Fibroblast of pulmonary artery (primary cell): ENCODE results near the gene MIDN.

ENCODE experiments used
- DNase-seq: peaks from one replicate; pipeline ENCODE4 v3.0.0-alpha.2; 2010; ENCODE audit warnings: low read depth
- H3K4me3 ChIP-seq: replicated peaks from 2 replicates; pipeline ENCODE4 v1.5.1; 2011; ENCODE audit warnings: low read depth, mild to moderate bottlenecking, control low read depth, low read length, moderate library complexity
- TF ChIP-seq, protein P1 (sequence below): IDR thresholded peaks from 2 replicates; pipeline ENCODE4 v1.5.1; 2011; ENCODE audit warnings: mild to moderate bottlenecking, control low read depth, low read length, inconsistent platforms; ENCODE audit errors: missing control alignments

Gene MIDN

DNA sequence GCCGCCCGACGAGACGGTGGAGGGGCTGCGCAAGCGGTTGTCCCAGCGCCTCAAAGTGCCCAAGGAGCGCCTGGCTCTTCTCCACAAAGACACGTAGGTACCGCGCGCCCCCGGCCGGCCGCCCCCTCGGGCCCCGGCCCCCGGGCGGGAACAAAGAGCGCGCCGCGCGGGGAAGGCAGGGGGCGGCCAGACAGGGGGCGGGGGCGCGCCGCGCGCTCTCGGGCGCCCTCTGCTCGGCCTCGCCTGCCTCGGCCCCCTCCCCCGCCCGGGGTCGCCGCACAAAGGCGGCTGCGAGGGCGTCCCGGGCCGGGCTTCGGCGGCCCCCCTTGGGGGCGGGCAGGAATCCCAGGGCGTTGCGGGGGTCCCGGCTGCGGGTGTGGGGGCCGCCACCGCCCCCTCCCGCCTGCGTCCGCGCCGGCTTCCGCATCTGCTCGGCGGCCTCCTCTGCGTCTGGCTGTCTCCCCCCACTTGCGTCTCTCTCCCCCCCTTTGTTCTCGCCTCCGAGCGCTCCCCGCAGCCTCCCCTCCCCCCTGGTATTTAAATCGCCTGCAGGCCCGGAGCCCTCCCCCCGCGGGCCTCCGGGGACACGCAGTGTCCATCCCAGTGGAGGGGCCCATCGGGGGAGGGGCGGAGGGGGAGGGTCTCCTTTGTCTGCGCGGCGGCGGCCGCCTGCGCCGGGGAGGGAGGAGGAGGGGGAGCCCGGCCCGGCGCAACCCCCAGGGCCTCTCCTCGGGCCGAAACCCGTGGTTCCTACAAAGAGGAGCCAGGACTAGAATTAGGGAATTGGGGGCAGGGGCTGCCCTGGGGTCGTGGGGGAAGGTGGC is 2.3 kb downstream of the MIDN start:
- DNase-seq: peak; percentile 82
- TF ChIP-seq, protein P1, sequence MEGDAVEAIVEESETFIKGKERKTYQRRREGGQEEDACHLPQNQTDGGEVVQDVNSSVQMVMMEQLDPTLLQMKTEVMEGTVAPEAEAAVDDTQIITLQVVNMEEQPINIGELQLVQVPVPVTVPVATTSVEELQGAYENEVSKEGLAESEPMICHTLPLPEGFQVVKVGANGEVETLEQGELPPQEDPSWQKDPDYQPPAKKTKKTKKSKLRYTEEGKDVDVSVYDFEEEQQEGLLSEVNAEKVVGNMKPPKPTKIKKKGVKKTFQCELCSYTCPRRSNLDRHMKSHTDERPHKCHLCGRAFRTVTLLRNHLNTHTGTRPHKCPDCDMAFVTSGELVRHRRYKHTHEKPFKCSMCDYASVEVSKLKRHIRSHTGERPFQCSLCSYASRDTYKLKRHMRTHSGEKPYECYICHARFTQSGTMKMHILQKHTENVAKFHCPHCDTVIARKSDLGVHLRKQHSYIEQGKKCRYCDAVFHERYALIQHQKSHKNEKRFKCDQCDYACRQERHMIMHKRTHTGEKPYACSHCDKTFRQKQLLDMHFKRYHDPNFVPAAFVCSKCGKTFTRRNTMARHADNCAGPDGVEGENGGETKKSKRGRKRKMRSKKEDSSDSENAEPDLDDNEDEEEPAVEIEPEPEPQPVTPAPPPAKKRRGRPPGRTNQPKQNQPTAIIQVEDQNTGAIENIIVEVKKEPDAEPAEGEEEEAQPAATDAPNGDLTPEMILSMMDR: no peak

DNA sequence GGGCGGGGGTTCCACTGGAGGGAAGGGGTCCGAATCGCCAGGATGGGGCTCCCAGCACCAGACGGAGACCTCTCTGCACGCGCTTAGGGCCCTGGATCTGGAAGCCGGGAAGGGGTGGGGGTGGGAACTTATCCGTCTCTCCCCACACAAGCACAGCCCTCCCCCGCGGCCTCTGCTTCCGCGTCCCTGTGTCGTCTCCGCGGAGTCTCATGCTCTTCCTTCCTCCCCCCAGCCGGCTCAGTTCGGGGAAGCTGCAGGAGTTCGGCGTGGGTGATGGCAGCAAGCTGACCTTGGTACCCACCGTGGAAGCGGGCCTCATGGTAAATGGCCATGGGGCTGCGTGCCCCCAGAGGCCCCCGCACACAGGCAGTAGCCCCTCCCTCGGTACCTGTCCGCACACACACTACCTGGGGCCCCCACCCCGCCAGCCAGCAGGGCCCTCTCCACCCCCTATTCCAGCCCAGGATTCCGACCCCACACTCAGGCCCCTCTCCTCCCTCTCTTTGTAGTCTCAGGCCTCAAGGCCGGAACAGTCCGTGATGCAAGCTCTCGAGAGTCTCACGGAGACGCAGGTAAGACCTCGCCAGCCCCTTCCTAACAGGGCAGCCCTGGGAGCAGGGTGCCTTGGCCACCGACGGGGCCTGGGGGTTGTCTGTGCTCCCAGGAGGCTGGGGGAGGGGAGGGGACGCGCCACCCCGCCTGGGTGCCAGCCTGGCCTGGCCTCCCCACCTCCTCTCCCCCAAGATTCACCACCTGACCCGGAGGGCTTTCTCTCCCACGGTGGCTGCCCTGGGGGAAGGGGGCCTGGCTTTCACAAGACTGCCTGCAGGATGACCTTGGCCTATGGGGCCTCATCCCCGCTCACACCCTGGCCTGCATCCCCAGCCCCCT is 3.2 kb downstream of the MIDN start:
- peak overlapping the region; percentile 85 for H3K4me3 ChIP-seq
- peak; percentile 82 for DNase-seq
- TF ChIP-seq, protein P1: no peak

More for the DNA sequence above, 2.3 kb downstream of the MIDN start:
- H3K4me3 ChIP-seq: peak overlapping the region; percentile 85

DNA sequence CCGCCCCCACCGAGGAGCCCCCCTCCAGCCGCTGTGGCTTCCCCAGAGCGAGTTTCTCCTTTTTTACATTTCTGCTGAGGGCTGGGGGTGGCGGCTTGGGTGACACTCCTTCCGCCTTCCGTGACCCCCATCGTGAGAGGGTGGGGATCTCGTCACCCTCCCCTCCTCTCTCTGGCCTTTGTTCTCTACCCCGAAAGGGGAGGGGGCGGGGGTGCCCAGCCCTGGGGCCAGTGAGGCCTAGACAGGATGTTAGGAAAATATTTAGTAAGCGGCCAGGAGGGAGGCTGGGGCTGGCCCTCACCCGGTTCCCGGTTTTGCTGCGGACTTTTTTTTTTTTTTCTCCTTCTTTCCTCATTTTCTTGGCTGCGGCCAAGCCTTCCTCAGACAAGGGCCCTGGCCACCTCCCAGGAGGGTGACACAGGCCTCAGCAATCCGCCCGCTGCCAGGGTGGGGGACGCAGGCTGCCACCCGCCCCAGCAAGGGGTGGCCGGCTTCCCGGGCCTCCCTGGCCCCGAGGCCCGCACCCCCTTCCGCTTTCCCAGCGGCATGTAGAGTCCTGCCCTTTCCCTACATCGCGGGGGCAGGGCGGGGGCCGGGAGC is 3.9 kb downstream of the MIDN start:
- TF ChIP-seq, protein P1: no peak
- peak; percentile 98 for DNase-seq
- H3K4me3 ChIP-seq: peak overlapping the region; percentile 85

DNA sequence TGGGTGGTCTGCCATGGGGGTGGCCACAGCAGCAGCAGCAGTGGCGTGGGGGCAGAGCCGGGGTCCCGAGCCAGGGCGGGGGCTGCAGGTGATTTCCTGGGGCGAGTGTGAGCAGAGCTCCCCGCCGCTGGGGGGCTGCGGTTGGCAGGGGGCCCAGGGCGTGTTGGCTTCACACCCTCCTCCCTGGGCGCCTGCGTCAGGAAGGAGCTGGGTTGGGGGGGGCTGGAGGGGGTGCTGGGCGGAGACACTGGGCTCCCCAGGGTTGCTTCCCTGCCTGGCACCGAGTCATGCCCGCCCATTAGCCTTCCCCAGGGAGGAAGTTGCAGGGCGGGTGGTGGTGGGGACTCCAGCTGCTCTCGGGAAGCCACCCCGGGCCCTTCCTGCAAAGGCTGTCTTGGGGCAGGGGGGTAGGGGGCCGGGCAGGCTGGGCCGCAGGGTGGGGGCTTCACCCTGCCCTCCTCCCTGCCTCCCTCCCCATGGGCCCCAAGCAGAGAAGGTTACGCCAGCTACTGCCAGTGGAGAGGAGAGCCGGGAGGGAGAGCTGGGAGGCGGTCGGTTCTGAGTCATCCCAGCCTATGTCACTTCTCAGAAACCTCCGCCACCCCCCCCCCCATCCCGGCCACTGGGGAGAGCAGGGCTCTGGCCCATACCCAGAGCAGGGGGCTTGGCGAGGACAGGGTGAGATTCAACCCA is 4.6 kb downstream of the MIDN start:
- TF ChIP-seq, protein P1: no peak
- peak overlapping the region; percentile 85 for H3K4me3 ChIP-seq
- DNase-seq: peak; percentile 98

DNA sequence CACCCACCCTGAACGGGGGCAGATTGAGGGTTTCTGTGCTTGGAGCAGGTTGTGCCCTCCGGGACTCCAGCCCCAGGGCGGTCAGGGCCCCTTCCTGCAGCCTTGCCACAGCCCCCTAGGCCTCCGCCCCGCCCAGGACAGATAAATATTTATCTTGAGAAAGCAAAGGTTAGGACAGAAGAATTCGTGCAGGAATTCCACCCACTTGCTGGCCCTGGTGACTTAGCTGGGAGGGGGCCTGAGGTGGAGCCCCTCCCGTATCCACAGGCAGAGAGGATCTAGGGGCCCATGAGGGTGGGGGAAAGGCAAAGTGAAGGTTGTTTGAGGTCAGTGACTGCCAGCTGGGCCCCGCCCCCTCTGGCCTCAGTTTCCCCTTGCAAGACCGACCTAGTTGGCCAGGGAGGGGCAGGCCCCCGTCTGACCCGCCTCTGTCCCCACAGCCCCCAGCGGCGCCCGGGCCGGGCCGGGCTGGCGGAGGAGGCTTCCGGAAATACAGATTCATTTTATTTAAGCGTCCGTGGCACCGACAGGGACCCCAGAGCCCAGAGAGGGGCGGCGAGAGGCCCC is 5.2 kb downstream of the MIDN start:
- no peak for DNase-seq

More for the DNA sequence above, 5.2 kb downstream of the MIDN start:
- TF ChIP-seq, protein P1: no peak
- H3K4me3 ChIP-seq: peak overlapping the region; percentile 85
